Measurements from ENCODE around the gene RBBP4. TPM values are rescaled to one million over a fixed set of nuclear protein-coding genes. Genes with fewer than 3 reads are reported as not detected.

The RBBP4 gene
- total and polyA plus RNA-seq, 2 of the 8 experiments (the other 6 are each of a cell fraction or from before 2014, with no cell fraction given), result 147 to 397 TPM

DNA sequence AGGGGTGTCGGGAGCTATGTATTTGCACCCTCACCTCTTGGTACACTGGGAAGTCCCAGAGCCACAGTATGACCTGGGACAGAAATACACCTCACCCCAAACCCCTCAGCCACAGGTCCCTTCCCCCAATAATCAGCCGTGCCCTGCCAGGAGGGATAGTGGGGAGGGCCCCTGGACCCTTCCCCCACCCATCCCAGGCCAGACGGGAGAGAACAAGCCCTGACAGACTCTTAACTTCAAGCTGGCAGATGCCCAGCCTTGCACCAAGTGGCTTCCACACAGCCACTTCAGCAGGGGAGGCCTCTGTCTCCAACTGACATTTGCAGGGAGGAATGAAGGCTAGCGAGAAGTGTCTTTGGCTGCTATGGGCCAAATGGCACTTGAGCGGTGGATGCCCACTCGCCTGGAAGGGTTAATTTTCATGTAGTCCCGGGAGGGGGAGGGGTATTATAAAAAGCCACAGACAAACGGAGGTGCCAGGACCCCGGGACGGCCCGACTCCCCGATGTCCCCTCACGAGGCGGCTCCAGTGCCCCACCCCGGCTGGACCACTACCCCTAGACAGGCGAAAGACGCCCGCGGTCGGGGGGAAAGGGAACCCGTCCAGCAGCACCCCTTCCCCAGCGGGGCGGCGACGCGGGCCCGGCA lies 51.1 kb downstream of the RBBP4 start:
- ChIA-PET POLR2A (ENCODE audit: partially characterized antibody) (interaction anchor here (0.6 to 7.4 kb wide), 9 partner anchors 14 to 111 kb away, joined by 3 to 53 read pairs (median 3); no protein-coding TSS in a partner anchor), CTCF (ENCODE audit: partially characterized antibody) (interaction anchor here (1.0 to 6.6 kb wide), 4 partner anchors 11 to 84 kb away, joined by 3 to 68 read pairs (median 20); no protein-coding TSS in a partner anchor)
- Histone ChIP-seq H3K4ac (replicated peaks; ENCODE audit: insufficient read length, low read depth, low read length) (no peak overlapping the region), H3K56ac (replicated peaks; ENCODE audit: insufficient read length, low read depth, low read length) (no peak overlapping the region), H2BK20ac (ENCODE audit: low read length) (no peak overlapping the region), H3K18ac (ENCODE audit: extremely low read depth, low read length) (no peak overlapping the region), H2AK5ac (ENCODE audit: low read depth, low read length) (no peak overlapping the region), H3K4me3 (ENCODE audit: extremely low read depth in 1 of 4, insufficient read depth in 2 of 4, low read depth in 3 of 4, low read length in 4 of 4) (peak overlapping the region; percentile 17 to 69 (median 27); a peak in 6 of 8 replicates), H3K9ac (replicated peaks in 1 of 4; ENCODE audit: extremely low read depth in 1 of 4, low read depth in 3 of 4, low read length in 3 of 4) (no peak overlapping the region), H3K79me1 (ENCODE audit: low read depth, low read length) (no peaks in the 10 kb centered on the region), H2BK15ac (ENCODE audit: low read length) (no peak overlapping the region), H2BK5ac (ENCODE audit: low read depth, low read length) (no peak overlapping the region), H4K91ac (replicated peaks; ENCODE audit: insufficient read length, low read length) (no peak overlapping the region), H4K20me1 (replicated peaks in 1 of 2; ENCODE audit: control insufficient read depth in 1 of 2, insufficient read depth in 2 of 2, low read length in 2 of 2) (no peaks in the 10 kb centered on the region), H3K36me3 (ENCODE audit: control insufficient read depth in 2 of 4, insufficient read depth in 4 of 4, low read length in 3 of 4) (no peaks in the 10 kb centered on the region), H3K23ac (ENCODE audit: insufficient read length) (no peak overlapping the region), H2BK12ac (ENCODE audit: low read depth, low read length) (no peak overlapping the region; the same call in 1 of the 2 replicates), H2BK120ac (replicated peaks; ENCODE audit: low read depth, low read length) (no peak overlapping the region), H3K23me2 (ENCODE audit: low read depth, low read length) (peaks cover 9% of the 10 kb centered on the region; the same call in 1 of the 2 replicates), H4K5ac (ENCODE audit: insufficient read length, low read depth, low read length) (no peak overlapping the region), H3K4me2 (ENCODE audit: insufficient read depth in 1 of 2, low read depth in 2 of 2, low read length in 2 of 2) (peak overlapping the region; percentile 78 to 98), H3K79me2 (ENCODE audit: control insufficient read depth in 1 of 2, insufficient read depth in 2 of 2, low read length in 2 of 2) (no peaks in the 10 kb centered on the region), H3K14ac (ENCODE audit: insufficient read length) (no peak overlapping the region), H3K27ac (ENCODE audit: low read depth, low read length) (no peak overlapping the region), H2AFZ (ENCODE audit: low read length) (no peak overlapping the region), H4K8ac (ENCODE audit: extremely low read depth, insufficient read depth, low read length) (no peak overlapping the region), H3K27me3 (replicated peaks in 1 of 4; ENCODE audit: control insufficient read depth in 3 of 4, extremely low read depth in 1 of 4, insufficient read depth in 3 of 4, low read length in 3 of 4) (peaks cover 5 to 35% (median 28%) of the 10 kb centered on the region in 4 experiments), H3K9me3 (ENCODE audit: insufficient read depth in 2 of 2, low read depth in 1 of 2, low read length in 1 of 2) (no peaks in the 10 kb centered on the region), H3K4me1 (replicated peaks in 1 of 4; ENCODE audit: control insufficient read depth in 3 of 4, insufficient read depth in 4 of 4, low read length in 3 of 4) (peaks cover 0 to 15% (median 6%) of the 10 kb centered on the region in 4 experiments; a peak in 6 of 7 replicates)
- TF ChIP-seq POLR2AphosphoS5 (IDR thresholded peaks at IDR 0.05; ENCODE audit: low read depth, low read length) (no peak), HDAC2 (IDR thresholded peaks at IDR 0.05; ENCODE audit: borderline replicate concordance in 1 of 2, low read depth in 2 of 2, low read length in 2 of 2) (peak in 1 of 2 experiments; percentile 23; a peak in 1 of 4 replicates), EZH2 (IDR thresholded peaks at IDR 0.05; ENCODE audit: low read depth, low read length, severe bottlenecking) (peak; percentile 39)
- no peak for FAIRE-seq
- DNase-seq (ENCODE audit: low read depth in 1 of 2, low spot score in 2 of 2), result no peak
- 16% methylated on average over 21 of the region's 27 CpGs; no CpG with 5 or more reads in 1 of the 2 experiments for WGBS, 2 experiments (ENCODE audit: extremely low coverage in 1 of 2, insufficient coverage in 1 of 2, insufficient read length in 1 of 2, insufficient replicate concordance in 2 of 2, low coverage in 1 of 2, low lambda C conversion rate in 2 of 2, missing lambda C conversion rate in 1 of 2)
